Retinal pigment epithelial cell (primary cell): Measurements from ENCODE around the gene GRB7.
"Not testable (repeated sequence)": the region's sequence is repeated elsewhere in the genome, so short reads cannot be mapped to it uniquely, and the experiment has no call there.

Experiments
- DNase-seq: peaks from one replicate; pipeline ENCODE4 v3.0.0-alpha.2; 2010; ENCODE audit warnings: low read depth
- H3K4me3 ChIP-seq: 2 replicates; pipeline ENCODE4 v1.5.1; 2011; ENCODE audit warnings: mild to moderate bottlenecking, low read length, control low read depth, moderate library complexity
- TF ChIP-seq, protein P1 (sequence below): conservative IDR thresholded peaks from 2 replicates; pipeline ENCODE4 v1.5.1; 2011; ENCODE audit warnings: low read depth, low read length, control low read depth, inconsistent platforms

GRB7 gene

DNA sequence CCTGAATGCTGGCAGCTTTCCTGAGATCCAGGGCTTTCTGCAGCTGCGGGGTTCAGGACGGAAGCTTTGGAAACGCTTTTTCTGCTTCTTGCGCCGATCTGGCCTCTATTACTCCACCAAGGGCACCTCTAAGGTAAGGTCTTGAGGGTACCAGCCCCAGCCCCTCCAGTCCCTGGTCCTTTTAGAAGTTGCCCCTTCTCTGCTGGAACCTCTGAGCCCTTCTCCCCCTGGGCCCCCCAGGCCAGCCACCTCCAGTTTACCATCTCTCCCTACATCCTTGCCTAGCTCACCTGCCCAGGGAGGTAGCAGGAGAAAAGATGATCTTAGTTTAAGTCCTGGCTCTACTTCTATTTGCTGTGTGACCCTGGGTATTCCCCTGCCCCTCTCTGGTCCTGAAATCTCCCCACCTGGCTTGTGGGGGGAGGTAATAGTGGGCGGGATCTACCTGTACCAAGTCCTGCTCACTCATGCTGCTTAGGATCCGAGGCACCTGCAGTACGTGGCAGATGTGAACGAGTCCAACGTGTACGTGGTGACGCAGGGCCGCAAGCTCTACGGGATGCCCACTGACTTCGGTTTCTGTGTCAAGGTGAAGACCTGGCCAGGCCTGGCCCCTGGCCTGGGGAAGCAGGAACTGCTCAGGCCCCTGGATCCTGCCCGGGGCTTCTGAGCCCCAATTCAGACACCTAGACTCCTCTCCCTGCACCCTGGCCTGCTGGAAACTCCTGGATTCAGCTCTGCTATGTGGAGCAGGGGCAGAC is 6.5 kb downstream of the GRB7 start:
- TF ChIP-seq, protein P1, sequence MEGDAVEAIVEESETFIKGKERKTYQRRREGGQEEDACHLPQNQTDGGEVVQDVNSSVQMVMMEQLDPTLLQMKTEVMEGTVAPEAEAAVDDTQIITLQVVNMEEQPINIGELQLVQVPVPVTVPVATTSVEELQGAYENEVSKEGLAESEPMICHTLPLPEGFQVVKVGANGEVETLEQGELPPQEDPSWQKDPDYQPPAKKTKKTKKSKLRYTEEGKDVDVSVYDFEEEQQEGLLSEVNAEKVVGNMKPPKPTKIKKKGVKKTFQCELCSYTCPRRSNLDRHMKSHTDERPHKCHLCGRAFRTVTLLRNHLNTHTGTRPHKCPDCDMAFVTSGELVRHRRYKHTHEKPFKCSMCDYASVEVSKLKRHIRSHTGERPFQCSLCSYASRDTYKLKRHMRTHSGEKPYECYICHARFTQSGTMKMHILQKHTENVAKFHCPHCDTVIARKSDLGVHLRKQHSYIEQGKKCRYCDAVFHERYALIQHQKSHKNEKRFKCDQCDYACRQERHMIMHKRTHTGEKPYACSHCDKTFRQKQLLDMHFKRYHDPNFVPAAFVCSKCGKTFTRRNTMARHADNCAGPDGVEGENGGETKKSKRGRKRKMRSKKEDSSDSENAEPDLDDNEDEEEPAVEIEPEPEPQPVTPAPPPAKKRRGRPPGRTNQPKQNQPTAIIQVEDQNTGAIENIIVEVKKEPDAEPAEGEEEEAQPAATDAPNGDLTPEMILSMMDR, result no peak
- DNase-seq, result no peak
- no peak overlapping the region for H3K4me3 ChIP-seq

DNA sequence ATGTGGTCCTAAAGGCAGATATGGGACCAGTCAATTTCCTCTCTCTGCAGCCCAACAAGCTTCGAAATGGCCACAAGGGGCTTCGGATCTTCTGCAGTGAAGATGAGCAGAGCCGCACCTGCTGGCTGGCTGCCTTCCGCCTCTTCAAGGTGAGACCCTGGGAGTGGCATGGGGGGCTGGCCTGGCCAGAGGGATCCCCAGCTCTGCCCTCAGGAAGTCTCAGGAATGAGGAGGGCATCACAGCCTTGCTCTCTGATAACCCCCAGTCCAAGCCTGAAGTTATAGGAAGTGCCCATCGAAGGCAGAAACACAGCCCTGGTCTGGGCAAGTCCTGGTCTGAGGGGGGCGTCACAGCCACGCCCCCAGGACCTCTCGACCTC is 7.1 kb downstream of the GRB7 start:
- no peak overlapping the region for H3K4me3 ChIP-seq
- TF ChIP-seq, protein P1, result no peak
- no peak for DNase-seq

DNA sequence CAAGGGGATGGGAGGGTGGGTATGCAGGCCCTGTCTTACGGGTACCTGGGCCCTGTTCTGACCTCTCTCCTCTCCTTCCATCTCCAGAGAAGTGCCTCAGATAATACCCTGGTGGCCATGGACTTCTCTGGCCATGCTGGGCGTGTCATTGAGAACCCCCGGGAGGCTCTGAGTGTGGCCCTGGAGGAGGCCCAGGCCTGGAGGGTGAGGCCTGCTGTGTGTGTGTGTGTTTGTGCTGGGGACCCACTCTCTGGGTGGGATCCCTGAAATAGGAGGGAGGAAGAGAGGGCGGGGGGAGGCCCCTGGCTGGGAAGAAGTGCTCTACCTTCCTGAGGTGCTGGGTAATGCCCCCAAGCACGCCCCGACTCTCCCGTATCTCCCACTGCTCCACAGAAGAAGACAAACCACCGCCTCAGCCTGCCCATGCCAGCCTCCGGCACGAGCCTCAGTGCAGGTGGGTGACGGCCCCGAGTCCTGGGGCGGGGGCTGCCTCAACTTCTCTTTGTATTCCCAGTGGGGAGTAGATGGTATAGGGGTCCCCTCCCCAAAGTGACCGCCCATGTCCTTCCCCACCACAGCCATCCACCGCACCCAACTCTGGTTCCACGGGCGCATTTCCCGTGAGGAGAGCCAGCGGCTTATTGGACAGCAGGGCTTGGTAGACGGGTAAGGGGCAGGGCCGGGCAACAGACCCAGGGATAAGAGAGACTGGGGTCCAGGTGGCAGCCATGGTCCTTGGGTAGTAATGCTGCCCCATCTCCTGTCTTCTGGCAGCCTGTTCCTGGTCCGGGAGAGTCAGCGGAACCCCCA is 7.8 kb downstream of the GRB7 start:
- TF ChIP-seq, protein P1, result no peak
- H3K4me3 ChIP-seq, result no peak overlapping the region

DNA sequence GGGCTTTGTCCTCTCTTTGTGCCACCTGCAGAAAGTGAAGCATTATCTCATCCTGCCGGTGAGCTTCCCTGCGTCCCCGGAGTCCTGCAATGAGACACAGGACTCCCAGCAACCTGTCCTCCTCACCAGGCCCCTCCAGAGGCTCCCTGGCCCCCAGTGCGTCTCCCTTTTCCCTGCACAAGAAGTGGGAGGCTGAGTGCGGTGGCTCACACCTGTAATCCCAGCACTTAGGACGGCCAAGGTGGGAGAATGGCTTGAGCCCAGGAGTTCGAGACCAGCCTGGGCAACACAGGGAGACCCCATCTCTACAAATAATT is 8.4 kb downstream of the GRB7 start:
- DNase-seq, result no peak
- H3K4me3 ChIP-seq, result no peak overlapping the region
- TF ChIP-seq, protein P1, result no peak

More for the DNA sequence above, 7.8 kb downstream of the GRB7 start:
- DNase-seq, result no peak

DNA sequence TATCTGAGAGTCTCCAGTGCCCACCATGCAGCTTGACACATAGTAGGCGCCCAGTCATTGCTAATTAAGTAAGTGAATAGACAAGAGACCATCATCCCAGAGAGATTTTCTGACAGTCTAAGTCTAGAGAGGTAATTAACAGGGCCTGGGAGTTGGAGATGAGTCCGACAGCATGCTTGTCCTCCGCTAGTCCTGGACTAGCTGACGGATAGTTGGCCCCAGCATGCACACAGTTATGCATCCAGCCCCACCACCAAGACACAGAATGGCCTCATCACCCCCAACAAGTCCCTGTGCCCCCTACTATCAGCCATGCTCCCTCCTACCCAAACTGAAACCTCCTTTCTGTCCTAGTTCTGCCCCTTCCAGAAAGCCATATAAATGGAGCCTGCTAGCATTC is 10.0 kb downstream of the GRB7 start:
- no peak for DNase-seq
- TF ChIP-seq, protein P1, result no peak
- H3K4me3 ChIP-seq, result no peak overlapping the region

DNA sequence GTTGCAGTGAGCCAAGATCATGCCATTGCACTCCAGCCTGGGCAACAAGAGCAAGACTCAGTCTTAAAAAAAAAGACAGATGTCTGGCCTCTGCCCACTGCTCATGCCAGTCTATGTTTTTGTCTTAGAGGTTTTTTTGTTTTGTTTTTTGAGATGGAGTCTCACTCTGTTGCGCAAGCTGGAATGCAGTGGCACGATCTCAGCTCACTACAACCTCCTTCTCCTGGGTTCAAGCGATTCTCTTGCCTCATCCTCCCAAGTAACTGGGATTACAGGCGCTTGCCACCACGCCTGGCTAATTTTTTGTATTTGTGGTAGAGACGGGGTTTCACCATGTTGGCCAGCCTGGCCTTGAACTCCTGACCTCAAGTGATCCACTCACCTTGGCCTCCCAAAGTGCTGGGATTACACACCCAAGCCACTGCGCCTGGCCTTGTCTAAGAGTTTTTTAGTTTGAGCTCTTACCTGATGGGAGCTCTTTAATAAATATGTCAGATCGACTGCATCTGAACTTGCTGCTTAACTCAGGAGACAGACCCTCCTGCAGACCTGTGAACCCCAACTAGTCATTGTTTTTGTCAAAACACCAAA is 10.8 kb downstream of the GRB7 start:
- DNase-seq, H3K4me3 ChIP-seq: not testable (repeated sequence)

DNA sequence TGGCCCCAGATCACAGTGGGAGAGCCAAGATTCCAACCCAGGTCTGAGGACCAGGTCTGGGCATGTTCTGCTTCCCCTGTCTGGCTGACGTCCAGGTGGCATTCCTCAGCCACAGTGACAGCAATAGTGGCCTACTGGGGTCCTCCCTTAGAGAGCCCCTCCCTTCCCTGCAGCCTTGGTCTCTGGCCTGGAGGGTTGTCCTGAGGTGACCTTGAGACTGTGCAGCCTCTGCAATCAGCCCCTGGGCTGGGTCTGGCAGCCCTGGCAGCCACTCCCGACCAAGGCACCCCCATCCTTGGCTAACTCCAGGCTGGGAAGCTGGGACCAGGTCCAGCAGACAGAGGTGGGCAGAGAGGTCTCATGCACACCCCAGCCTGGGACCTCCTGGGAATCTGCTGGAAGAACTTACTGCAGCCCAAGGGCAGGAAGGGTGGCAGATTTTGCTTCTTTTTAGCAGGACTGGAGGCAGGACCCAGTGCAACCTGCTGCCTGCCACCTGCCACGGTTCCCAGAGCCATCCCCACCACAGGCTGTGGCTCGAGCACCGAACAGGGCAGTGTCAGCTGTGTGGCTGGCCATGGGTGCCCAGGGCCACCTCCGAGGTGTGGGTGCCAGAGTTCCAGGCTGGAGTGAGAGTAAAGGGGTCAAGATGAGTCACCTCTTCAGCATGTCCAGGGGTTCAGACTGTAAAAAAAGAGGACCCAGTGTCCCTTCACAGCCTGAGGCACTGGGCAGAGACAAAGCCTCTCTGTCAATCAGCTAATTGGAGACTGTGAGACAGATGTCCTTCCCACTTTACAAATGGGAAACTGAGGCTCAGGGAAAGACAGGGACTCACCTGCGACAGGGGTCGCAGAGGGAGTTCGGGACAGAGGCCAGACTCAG is 12.6 kb downstream of the GRB7 start:
- no peak overlapping the region for H3K4me3 ChIP-seq
- no peak for DNase-seq
- TF ChIP-seq, protein P1, result no peak
